ENCODE measurements around the gene DUSP8.
"Not testable (repeated sequence)": the region's sequence is repeated elsewhere in the genome, so short reads cannot be mapped to it uniquely, and the experiment has no call there.

DUSP8 gene

DNA sequence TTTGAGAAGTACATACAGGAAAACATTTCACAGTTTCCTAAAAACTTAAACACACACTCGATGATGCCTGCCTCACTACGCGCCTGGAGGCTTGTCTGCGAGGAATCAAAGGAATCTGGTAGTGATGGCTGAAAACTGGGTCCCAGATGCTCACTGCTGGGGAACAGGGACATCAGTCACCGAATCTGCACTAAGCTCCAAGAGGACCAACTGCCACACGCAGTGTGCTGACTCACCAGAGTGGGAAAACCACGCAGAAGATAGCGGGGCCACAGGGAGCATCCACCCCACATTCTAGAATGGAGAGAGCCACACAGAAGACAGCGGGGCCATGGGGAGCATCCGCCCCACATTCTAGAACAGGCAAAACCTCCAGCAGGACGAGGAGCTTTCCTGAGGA, 61.1 kb downstream of the DUSP8 start:
- Histone ChIP-seq H3K4me1 (ENCODE audit: control insufficient read depth, insufficient read depth, low read length) (peaks cover 14% of the 10 kb centered on the region), H3K9me3 (ENCODE audit: control insufficient read depth, low read length) (no peaks in the 10 kb centered on the region), H3K27me3 (ENCODE audit: control insufficient read depth, insufficient read depth, low read length) (no peaks in the 10 kb centered on the region), H3K4me3 (ENCODE audit: low read length) (no peak overlapping the region), H3K36me3 (ENCODE audit: control insufficient read depth, insufficient read depth, low read length) (no peaks in the 10 kb centered on the region), H3K9ac (ENCODE audit: low read length) (no peak overlapping the region)

DNA sequence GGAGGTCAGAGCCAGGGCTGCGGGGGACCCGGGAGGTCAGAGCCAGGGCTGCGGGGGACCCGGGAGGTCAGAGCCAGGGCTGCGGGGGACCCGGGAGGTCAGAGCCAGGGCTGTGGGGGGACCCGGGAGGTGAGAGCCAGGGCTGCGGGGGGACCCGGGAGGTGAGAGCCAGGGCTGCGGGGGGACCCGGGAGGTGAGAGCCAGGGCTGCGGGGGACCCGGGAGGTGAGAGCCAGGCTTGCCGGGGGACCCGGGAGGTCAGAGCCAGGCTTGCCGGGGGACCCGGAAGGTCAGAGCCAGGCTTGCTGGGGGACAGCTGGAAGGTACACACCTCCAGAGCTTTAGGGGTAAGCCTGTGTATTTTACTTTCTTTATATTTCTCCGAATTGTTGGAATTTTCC, 61.7 kb downstream of the DUSP8 start:
- H3K27me3 ChIP-seq (ENCODE audit: control insufficient read depth, insufficient read depth, low read length); H3K4me1 ChIP-seq (ENCODE audit: control insufficient read depth, insufficient read depth, low read length); H3K9me3 ChIP-seq (ENCODE audit: control insufficient read depth, low read length); H3K9ac ChIP-seq (ENCODE audit: low read length); H3K36me3 ChIP-seq (ENCODE audit: control insufficient read depth, insufficient read depth, low read length); H3K4me3 ChIP-seq (ENCODE audit: low read length): not testable (repeated sequence)

DNA sequence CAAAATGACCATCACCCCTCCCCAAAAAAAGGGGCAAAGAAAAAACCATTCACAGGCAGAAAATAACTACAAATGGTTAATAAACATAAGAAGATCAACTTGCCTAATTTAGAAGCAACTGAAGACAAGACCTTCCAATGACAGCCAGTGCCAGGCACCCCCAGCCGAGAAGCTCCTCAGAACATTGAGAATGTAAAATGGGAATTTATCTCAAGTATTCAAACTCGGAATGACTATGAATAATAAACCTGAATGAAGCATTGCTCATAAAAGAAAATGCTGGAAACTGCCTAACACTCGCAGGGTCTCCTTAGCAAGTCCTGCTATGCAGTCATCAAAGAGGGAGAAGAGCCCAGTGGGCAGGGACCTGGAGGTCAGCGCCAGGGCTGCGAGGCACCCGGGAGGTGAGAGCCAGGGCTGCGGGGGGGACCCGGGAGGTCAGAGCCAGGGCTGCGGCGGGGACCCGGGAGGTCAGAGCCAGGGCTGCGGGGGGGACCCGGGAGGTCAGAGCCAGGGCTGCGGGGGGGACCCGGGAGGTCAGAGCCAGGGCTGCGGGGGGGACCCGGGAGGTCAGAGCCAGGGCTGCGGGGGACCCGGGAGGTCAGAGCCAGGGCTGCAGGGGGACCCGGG, 62.3 kb downstream of the DUSP8 start:
- Histone ChIP-seq H3K4me1 (ENCODE audit: control insufficient read depth, insufficient read depth, low read length) (peaks cover 3% of the 10 kb centered on the region), H3K27me3 (ENCODE audit: control insufficient read depth, insufficient read depth, low read length) (no peaks in the 10 kb centered on the region), H3K36me3 (ENCODE audit: control insufficient read depth, insufficient read depth, low read length) (no peaks in the 10 kb centered on the region), H3K9me3 (ENCODE audit: control insufficient read depth, low read length) (no peaks in the 10 kb centered on the region), H3K9ac (ENCODE audit: low read length) (no peak overlapping the region), H3K4me3 (ENCODE audit: low read length) (no peak overlapping the region)

DNA sequence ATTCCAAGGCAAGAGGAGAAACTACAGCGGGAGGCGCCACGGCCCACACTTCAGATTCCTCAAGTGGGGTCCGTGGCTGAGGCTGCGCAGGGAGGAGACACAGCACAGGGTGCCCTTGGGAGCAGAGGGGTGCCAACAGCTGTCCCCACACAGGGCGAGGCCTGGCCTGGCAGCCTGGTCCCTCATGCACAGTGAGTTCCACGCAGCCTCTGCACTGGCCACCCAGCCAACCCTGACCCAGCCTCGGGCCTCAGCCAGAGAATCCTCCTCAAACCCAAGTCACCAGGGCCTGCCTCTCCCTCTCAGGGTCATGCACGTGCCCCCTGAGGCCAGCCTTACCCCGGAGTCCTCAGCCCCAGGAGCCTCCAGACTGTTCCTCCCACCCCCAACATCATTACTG, 63.1 kb downstream of the DUSP8 start:
- Histone ChIP-seq H3K4me1 (ENCODE audit: control insufficient read depth, insufficient read depth, low read length) (peaks cover 2% of the 10 kb centered on the region), H3K27me3 (ENCODE audit: control insufficient read depth, insufficient read depth, low read length) (no peaks in the 10 kb centered on the region), H3K9ac (ENCODE audit: low read length) (no peak overlapping the region), H3K9me3 (ENCODE audit: control insufficient read depth, low read length) (no peaks in the 10 kb centered on the region), H3K36me3 (ENCODE audit: control insufficient read depth, insufficient read depth, low read length) (no peaks in the 10 kb centered on the region), H3K4me3 (ENCODE audit: low read length) (no peak overlapping the region)

DNA sequence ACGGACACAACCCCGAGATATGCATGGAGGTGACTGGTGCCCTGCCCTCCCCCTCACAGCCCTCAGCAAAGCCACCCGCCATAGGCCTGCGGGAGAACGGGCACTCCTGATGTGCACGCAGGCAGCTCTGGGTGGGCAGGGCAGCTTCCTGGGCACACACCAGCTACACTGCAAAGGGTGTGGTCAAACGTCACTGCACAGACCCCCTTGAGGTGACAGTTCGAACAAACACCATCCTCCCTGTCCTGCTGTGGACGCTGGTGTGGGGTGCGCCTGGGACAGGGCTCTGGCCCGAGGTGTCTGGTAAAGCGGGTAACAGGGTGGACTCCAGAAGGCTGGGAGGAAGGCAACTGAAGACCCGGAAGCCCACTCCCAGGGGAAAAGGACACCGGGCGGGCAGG, 63.6 kb downstream of the DUSP8 start:
- Histone ChIP-seq H3K4me1 (ENCODE audit: control insufficient read depth, insufficient read depth, low read length) (peaks cover 7% of the 10 kb centered on the region), H3K9ac (ENCODE audit: low read length) (no peak overlapping the region), H3K36me3 (ENCODE audit: control insufficient read depth, insufficient read depth, low read length) (no peaks in the 10 kb centered on the region), H3K4me3 (ENCODE audit: low read length) (no peak overlapping the region), H3K9me3 (ENCODE audit: control insufficient read depth, low read length) (no peaks in the 10 kb centered on the region), H3K27me3 (ENCODE audit: control insufficient read depth, insufficient read depth, low read length) (no peaks in the 10 kb centered on the region)

DNA sequence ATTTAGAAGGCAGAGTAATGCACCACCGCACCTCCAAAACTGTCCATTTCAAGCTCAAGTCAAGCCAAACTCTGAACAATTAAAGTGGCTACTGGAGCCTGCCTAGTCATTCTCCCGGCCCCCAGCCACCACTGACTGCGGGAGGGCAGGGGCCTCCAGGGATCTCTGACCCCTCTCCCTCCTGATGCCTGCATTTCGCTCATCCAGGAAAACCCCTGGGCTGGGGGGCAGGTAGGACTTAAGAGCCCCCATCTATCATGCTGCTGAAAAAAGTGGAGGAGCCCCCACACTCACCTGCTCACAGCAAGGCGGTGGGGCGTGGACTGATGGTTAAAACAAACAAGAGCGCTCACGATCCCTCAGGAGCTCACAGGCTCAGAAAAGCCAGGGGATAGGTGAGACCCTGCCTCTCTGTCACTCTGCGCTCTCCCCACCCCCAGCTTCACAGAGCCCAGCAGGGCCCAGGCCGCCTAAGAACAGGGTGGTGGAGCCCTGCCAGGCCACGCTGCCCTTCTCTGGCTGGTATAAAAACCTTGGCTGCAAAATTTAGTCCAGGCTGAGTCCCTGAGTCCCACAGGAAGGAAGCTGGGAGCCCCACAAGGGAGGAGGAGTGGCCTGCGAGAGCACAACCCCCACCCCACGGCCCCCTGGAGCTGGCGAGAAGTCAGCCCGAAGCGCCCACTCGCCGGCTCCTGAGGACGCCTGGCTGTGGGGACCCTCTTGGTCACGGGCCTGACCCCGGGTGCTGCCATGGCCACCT, 64.5 kb downstream of the DUSP8 start:
- peaks cover 17% of the 10 kb centered on the region for H3K4me1 ChIP-seq (ENCODE audit: control insufficient read depth, insufficient read depth, low read length)
- H3K9ac ChIP-seq (ENCODE audit: low read length): no peak overlapping the region
- H3K9me3 ChIP-seq (ENCODE audit: control insufficient read depth, low read length): no peaks in the 10 kb centered on the region
- H3K36me3 ChIP-seq (ENCODE audit: control insufficient read depth, insufficient read depth, low read length): no peaks in the 10 kb centered on the region
- H3K4me3 ChIP-seq (ENCODE audit: low read length): no peak overlapping the region
- H3K27me3 ChIP-seq (ENCODE audit: control insufficient read depth, insufficient read depth, low read length): no peaks in the 10 kb centered on the region

DNA sequence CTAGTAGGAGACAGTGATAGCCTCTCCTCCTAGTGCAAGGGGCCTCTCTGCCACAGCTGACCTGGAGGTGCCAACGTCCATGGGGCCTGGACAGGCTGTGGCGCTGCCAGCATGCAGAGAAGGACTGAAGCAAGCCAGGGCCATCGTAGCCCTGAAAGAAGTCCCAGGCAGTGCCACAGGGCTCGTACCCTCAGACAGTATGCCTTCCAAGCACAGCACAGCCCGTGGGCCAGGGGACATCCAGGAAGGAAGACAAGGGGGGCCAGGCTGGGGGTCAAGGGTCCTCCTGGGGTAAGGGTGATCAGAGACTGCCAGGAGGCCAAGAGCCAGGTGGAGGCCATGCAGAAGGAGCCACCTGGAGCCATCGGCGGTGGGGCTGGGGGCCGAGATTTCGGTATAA, 65.1 kb downstream of the DUSP8 start:
- Histone ChIP-seq H3K4me3 (ENCODE audit: low read length) (no peak overlapping the region), H3K36me3 (ENCODE audit: control insufficient read depth, insufficient read depth, low read length) (no peaks in the 10 kb centered on the region), H3K9ac (ENCODE audit: low read length) (no peak overlapping the region), H3K4me1 (ENCODE audit: control insufficient read depth, insufficient read depth, low read length) (peaks cover 20% of the 10 kb centered on the region), H3K27me3 (ENCODE audit: control insufficient read depth, insufficient read depth, low read length) (no peaks in the 10 kb centered on the region), H3K9me3 (ENCODE audit: control insufficient read depth, low read length) (no peaks in the 10 kb centered on the region)

DNA sequence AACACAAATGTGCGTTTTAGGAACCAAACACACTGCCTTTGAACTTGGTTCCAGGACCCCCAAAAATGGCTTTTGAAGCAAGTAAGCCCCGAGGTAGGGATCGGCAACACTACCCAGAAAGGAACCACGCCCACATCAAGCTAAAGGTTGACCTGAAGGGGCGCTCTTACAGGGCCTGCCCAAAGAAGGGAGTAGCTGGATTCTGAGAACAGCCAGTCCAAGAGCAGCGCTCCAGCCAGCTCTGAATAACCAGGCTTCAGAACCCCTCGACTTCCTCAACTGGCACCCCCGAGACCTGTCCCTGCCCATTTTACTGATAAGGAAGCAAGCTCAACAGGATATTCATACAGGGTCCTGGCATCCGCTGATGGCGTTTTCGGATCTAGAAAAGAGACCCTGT, 66.6 kb downstream of the DUSP8 start:
- H3K27me3 ChIP-seq (ENCODE audit: control insufficient read depth, insufficient read depth, low read length): no peaks in the 10 kb centered on the region
- H3K9me3 ChIP-seq (ENCODE audit: control insufficient read depth, low read length): no peaks in the 10 kb centered on the region
- H3K9ac ChIP-seq (ENCODE audit: low read length): no peak overlapping the region
- no peaks in the 10 kb centered on the region for H3K36me3 ChIP-seq (ENCODE audit: control insufficient read depth, insufficient read depth, low read length)
- peaks cover 20% of the 10 kb centered on the region for H3K4me1 ChIP-seq (ENCODE audit: control insufficient read depth, insufficient read depth, low read length)
- no peak overlapping the region for H3K4me3 ChIP-seq (ENCODE audit: low read length)

DNA sequence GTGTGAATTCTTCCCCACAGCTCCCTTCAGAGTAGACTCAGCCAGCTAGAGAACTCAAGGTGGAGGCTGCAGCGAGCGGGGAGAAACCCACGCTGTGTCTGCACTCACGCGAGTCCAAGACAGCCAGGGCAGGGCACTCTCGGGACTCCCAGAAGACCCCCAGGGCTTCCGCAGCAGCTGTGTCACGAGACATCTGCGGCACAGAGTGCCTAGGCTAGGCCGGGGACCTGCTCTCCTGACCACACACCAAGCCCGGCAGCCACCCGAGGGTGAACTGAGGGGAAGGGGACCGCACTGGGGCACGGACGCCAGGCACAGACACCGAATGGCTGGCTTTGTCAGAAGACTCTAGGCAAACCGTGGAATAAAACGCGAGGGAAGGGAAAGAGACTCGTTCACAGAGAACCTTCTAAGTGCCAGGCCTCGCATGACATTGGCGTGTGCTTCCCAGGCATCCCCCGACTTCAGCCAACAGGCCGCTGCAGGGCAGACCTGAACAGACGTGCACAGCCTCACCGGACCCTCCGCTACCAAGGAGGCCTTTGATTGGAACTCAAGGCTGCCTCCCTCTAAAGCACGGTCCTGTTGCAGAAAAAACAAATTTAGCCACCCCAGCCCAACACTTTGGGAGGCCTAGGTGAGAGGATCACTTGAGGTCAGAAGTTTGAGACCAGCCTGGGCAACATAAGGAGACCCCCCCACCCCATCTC, 67.3 kb downstream of the DUSP8 start:
- no peaks in the 10 kb centered on the region for H3K9me3 ChIP-seq (ENCODE audit: control insufficient read depth, low read length)
- no peak overlapping the region for H3K9ac ChIP-seq (ENCODE audit: low read length)
- H3K27me3 ChIP-seq (ENCODE audit: control insufficient read depth, insufficient read depth, low read length): no peaks in the 10 kb centered on the region
- peaks cover 1% of the 10 kb centered on the region for H3K36me3 ChIP-seq (ENCODE audit: control insufficient read depth, insufficient read depth, low read length)
- peaks cover 20% of the 10 kb centered on the region for H3K4me1 ChIP-seq (ENCODE audit: control insufficient read depth, insufficient read depth, low read length)
- H3K4me3 ChIP-seq (ENCODE audit: low read length): no peak overlapping the region

DNA sequence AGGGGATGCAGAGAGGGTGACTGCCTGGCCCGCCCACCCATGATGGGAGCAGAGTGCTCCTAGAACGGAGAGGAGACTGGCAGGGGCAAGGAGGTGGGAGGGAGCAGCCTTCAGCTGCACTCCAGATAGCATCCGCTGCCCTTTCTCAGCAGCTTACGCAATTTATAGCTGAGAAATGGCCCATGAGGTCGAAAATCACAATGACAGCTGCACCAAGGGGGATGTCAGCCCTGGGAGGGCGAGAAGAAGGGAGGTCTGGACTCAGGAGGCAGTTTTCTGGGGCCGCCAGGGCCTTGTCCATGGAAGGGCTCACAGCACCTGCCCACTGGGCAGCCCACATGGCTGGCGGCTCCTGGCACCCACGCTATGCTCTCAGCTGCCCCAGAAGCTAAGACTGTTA, 67.9 kb downstream of the DUSP8 start:
- peaks cover 3% of the 10 kb centered on the region for H3K36me3 ChIP-seq (ENCODE audit: control insufficient read depth, insufficient read depth, low read length)
- H3K4me3 ChIP-seq (ENCODE audit: low read length): no peak overlapping the region
- H3K4me1 ChIP-seq (ENCODE audit: control insufficient read depth, insufficient read depth, low read length): peaks cover 20% of the 10 kb centered on the region
- H3K27me3 ChIP-seq (ENCODE audit: control insufficient read depth, insufficient read depth, low read length): no peaks in the 10 kb centered on the region
- H3K9ac ChIP-seq (ENCODE audit: low read length): no peak overlapping the region
- no peaks in the 10 kb centered on the region for H3K9me3 ChIP-seq (ENCODE audit: control insufficient read depth, low read length)
